Activated CD8-positive, alpha-beta memory T cell treated with anti-CD3 and anti-CD28 coated beads, Interleukin-2, amount 50 U/mL, for 48 hours (primary cell): ENCODE measurements around the gene INPP5F.

Source experiments
- DNase-seq: peaks from one replicate; pipeline ENCODE4 v3.0.0-alpha.2; 2020

INPP5F gene

GRCh38 chr10:119872860-119873681, 147.2 kb downstream of the INPP5F start:
- peak; percentile 93 for DNase-seq

GRCh38 chr10:119878524-119878923, 152.7 kb downstream of the INPP5F start:
- DNase-seq: no peak
